HEK293T (cell line): ENCODE measurements around the gene BRPF1.

ENCODE experiments used
- CTCF ChIA-PET: fragments of 350-600 bp; formaldehyde crosslinking; extraction: SDS; loops from one replicate; lab custom pipeline; 2021; ENCODE audit warnings: antibody characterized with exemption, inconsistent platforms; lab: Yijun Ruan, JAX
- POLR2A ChIA-PET: fragments of 350-600 bp; formaldehyde crosslinking; extraction: SDS; loops from one replicate; lab custom pipeline; 2020; ENCODE audit warnings: antibody characterized with exemption, inconsistent platforms; lab: Yijun Ruan, JAX
- DNase-seq: peaks from one replicate; pipeline ENCODE4 v3.0.0; 2012; ENCODE audit warnings: mixed read lengths; ENCODE audit errors: extremely low spot score
- ARNT ChIP-seq: fragments of 450-650 bp; IDR thresholded peaks from 2 replicates; pipeline ENCODE4 v1.6.1; 2017; ENCODE audit warnings: mild to moderate bottlenecking
- BHLHE40 ChIP-seq: fragments of 450-650 bp; IDR thresholded peaks from 2 replicates; pipeline ENCODE4 v1.6.1; 2016; ENCODE audit warnings: mild to moderate bottlenecking, moderate library complexity, borderline replicate concordance
- CTBP1 ChIP-seq: fragments of 450-650 bp; IDR thresholded peaks from 2 replicates; pipeline ENCODE4 v1.6.1; 2016; ENCODE audit warnings: borderline replicate concordance
- ELF4 ChIP-seq: fragments of 450-650 bp; IDR thresholded peaks from 2 replicates; pipeline ENCODE4 v1.6.1; 2017; ENCODE audit warnings: antibody characterized with exemption
- FOXA1 ChIP-seq: fragments of 450-650 bp; IDR thresholded peaks from 2 replicates; pipeline ENCODE4 v1.6.1; 2016; ENCODE audit warnings: mild to moderate bottlenecking
- FOXK2 ChIP-seq: fragments of 450-650 bp; IDR thresholded peaks from 2 replicates; pipeline ENCODE4 v1.6.1; 2016; ENCODE audit warnings: mild to moderate bottlenecking
- FOXM1 ChIP-seq: fragments of 450-650 bp; IDR thresholded peaks from 2 replicates; pipeline ENCODE4 v1.6.1; 2017; ENCODE audit warnings: mild to moderate bottlenecking, borderline replicate concordance
- HDGF ChIP-seq: fragments of 450-650 bp; IDR thresholded peaks from 2 replicates; pipeline ENCODE4 v1.6.1; 2017; ENCODE audit warnings: antibody characterized with exemption, borderline replicate concordance
- L3MBTL2 ChIP-seq: fragments of 450-650 bp; conservative IDR thresholded peaks from 2 replicates; pipeline ENCODE4 v1.6.1; 2016; ENCODE audit warnings: mild to moderate bottlenecking
- LEF1 ChIP-seq: fragments of 450-650 bp; IDR thresholded peaks from 2 replicates; pipeline ENCODE4 v1.6.1; 2017; ENCODE audit warnings: mild to moderate bottlenecking, borderline replicate concordance
- NFRKB ChIP-seq: fragments of 450-650 bp; IDR thresholded peaks from 2 replicates; pipeline ENCODE4 v1.6.1; 2016; ENCODE audit warnings: mild to moderate bottlenecking, moderate library complexity
- SP1 ChIP-seq: fragments of 450-650 bp; IDR thresholded peaks from 2 replicates; pipeline ENCODE4 v1.6.1; 2017
- SUZ12 ChIP-seq: fragments of 450-650 bp; IDR thresholded peaks from 2 replicates; pipeline ENCODE4 v1.6.1; 2016; ENCODE audit warnings: mild to moderate bottlenecking
- TARDBP ChIP-seq: fragments of 450-650 bp; IDR thresholded peaks from 2 replicates; pipeline ENCODE4 v1.6.1; 2016
- ZNF384 ChIP-seq: fragments of 450-650 bp; IDR thresholded peaks from 2 replicates; pipeline ENCODE4 v1.6.1; 2016
- TF ChIP-seq, protein P1 (sequence below): fragments of 450-650 bp; IDR thresholded peaks from 2 replicates; pipeline ENCODE4 v1.6.1; 2016

Gene BRPF1

DNA sequence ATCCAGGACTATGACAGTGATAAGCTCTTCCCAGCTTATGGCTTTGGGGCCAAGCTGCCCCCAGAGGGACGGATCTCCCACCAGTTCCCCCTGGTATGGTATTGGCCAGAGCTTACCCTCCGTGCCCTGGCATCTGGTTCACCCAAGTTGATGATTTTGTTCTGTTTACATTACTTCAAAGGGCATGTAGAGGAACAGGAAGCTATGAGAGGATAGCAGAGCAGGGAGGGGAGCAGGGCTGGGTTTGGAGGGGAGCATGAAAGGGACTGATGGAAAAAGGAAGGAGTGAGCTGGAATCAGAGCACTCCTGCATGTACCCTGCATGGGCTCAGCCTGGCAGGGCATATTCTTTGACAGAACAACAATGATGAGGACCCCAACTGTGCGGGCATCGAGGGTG is 13.4 kb upstream of the BRPF1 start:
- ChIA-PET POLR2A (interaction anchor here (1.2 kb wide), 1 partner anchor 74 kb away, joined by 3 read pairs; the partner anchor contains the start of genes ARPC4 and TADA3), CTCF (interaction anchor here (0.5 to 1.7 kb wide), 2 partner anchors 9 to 71 kb away, joined by 4 to 7 read pairs; no protein-coding TSS in a partner anchor)
- TF ChIP-seq SP1 (no peak), SUZ12 (no peak), CTBP1 (no peak), HDGF (no peak), FOXA1 (no peak), LEF1 (no peak), FOXK2 (no peak), ELF4 (no peak), FOXM1 (no peak), ARNT (no peak)
- no peak for DNase-seq

GRCh38 chr3:9721015-9721699 is 10.4 kb upstream of the BRPF1 start:
- ChIA-PET POLR2A (interaction anchor here (1.5 to 1.9 kb wide), 2 partner anchors 10 to 28 kb away, joined by 3 to 7 read pairs; partner anchors contain the start of genes BRPF1 and OGG1), CTCF (no interaction called here)
- TF ChIP-seq, protein P1, sequence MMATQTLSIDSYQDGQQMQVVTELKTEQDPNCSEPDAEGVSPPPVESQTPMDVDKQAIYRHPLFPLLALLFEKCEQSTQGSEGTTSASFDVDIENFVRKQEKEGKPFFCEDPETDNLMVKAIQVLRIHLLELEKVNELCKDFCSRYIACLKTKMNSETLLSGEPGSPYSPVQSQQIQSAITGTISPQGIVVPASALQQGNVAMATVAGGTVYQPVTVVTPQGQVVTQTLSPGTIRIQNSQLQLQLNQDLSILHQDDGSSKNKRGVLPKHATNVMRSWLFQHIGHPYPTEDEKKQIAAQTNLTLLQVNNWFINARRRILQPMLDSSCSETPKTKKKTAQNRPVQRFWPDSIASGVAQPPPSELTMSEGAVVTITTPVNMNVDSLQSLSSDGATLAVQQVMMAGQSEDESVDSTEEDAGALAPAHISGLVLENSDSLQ: peak; percentile 18; the same call in 1 of the 2 replicates
- no peak for TF ChIP-seq FOXM1
- DNase-seq: no peak

DNA sequence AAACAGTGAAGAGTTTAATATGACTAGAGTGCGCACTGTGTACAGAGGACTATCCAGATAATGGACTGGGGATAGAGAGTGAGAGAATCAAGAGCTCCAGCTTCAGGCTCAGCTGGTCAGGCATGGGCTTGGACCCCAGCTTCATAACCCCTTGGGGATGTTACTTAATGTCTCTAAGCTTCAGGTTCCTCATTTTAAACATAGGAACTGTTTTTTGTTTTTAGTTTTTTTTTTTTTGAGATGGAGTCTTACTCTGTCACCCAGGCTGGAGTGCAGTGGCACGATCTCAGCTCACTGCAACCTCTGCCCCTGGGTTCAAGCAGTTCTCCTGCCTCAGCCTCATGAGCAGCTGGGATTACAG is 9.9 kb upstream of the BRPF1 start:
- no peak for TF ChIP-seq FOXA1
- TF ChIP-seq BHLHE40: no peak
- no peak for TF ChIP-seq CTBP1
- no peak for TF ChIP-seq SUZ12
- TF ChIP-seq FOXK2: no peak
- ChIA-PET POLR2A (interaction anchor here (1.5 to 1.9 kb wide), 2 partner anchors 10 to 28 kb away, joined by 3 to 7 read pairs; partner anchors contain the start of genes BRPF1 and OGG1), CTCF (no interaction called here)
- DNase-seq: no peak

DNA sequence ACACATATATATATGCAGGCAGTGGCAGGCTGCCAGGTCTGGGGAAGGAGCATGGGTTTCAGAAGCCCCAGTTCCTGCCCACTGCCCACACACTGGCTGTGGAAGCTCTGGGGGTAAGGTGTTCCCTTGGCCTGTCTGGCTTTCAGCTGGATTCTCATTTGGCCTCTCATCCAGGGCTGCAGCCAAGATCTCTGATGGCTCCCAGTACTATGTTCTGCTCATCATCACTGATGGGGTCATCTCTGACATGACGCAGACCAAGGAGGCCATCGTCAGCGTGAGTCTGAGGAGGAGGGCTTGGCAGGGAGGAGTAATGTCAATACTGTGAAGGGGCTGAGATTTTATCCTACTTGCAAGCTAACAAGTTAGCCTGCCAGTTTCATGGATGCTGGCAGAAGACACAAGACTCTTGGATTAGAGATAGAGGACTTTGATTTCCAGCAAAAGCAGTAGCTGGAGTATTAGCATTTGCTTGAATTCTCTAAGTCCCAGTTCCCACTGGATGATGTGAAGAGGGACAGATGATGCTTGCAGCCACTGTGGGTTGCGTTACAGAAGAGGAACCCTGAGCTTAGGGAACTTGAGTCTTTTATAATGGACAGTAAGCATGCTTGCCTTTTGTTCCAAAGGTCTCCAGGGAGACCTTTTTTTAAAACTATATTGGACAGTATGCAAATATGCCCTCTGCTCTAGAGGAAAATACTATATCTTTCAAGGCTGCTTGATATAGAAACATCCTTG is 5.6 kb upstream of the BRPF1 start:
- ChIA-PET POLR2A (no interaction called here), CTCF (no interaction called here)
- TF ChIP-seq ARNT (no peak), NFRKB (no peak), SP1 (no peak), ELF4 (no peak), FOXM1 (no peak), TARDBP (no peak), CTBP1 (no peak), HDGF (no peak), L3MBTL2 (no peak), BHLHE40 (no peak), FOXK2 (no peak), ZNF384 (no peak), SUZ12 (no peak), FOXA1 (no peak), LEF1 (no peak)
- TF ChIP-seq, protein P1: no peak
- no peak for DNase-seq

DNA sequence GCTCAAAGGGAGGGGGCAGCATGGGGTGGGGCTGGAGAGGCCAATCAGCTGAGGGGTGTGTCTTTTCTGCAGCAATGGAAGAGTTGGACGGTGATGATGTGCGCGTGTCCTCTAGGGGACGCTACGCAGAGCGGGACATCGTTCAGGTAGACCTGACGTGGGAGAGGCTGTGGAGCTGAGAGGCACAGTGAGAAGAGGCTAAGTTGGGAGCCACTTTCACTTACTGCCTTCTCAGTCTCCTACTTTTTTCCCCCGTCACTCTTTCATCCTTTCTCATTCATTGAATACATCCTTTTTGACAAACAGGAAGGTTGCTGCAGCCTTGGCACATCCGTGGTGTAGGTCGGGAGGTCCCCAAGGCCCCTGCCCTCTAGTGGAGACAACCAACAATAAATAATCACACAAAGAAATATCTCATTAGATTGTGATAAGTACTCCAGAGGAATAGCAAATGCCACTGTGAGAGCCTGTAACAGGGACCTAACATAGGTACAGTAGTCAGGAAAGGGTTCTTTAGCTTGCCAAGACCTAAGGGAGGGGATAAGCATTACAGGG is 4.4 kb upstream of the BRPF1 start:
- CTCF ChIA-PET: interaction anchor here (0.6 to 2.0 kb wide), 11 partner anchors 9 to 1221 kb away, joined by 3 to 7 read pairs (median 3); partner anchors contain the start of gene OGG1
- TF ChIP-seq, protein P1: 0 out of 2 replicates have a peak, but pooled peaks have one; percentile 17
- TF ChIP-seq NFRKB: no peak
- peak; percentile 63 for DNase-seq
- POLR2A ChIA-PET: interaction anchor here (0.5 to 1.8 kb wide), 3 partner anchors 22 to 66 kb away, joined by 3 to 5 read pairs (median 5); partner anchors contain the start of genes ARPC4, OGG1 and TADA3

DNA sequence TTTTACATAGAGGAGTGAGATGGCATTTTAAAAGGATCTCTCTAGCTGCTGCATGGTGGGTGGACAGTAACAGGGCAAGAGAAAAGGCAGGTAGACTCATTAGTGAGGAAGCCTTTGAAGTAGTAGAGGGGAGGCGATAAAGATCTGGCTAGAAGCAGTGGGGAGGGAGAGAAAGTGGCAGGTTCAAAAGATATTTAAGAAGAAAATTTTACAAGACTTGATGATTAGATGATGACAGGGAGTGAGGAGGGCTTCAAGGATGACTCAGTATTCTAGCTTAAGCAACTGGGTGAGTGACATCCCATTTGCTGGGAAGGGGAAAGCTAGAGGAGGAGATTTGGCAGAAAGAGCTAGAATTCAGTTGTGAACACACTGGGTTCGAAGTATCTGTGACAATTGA is 3.8 kb upstream of the BRPF1 start:
- ChIA-PET CTCF (interaction anchor here (0.7 to 2.0 kb wide), 5 partner anchors 10 to 1222 kb away, joined by 3 to 7 read pairs (median 3); no protein-coding TSS in a partner anchor), POLR2A (interaction anchor here (1.6 to 1.8 kb wide), 2 partner anchors 22 to 65 kb away, joined by 5 read pairs; partner anchors contain the start of genes ARPC4, OGG1 and TADA3)
- TF ChIP-seq TARDBP (no peak), ARNT (no peak), ZNF384 (no peak), ELF4 (no peak), LEF1 (no peak), SP1 (no peak), SUZ12 (no peak), NFRKB (no peak), L3MBTL2 (no peak), FOXM1 (no peak), HDGF (no peak), FOXK2 (no peak)
- TF ChIP-seq, protein P1: no peak
- no peak for DNase-seq
